Fibroblast of skin of left quadriceps (primary cell): ENCODE measurements around the gene CENPB.
"Not testable (repeated sequence)": the region's sequence is repeated elsewhere in the genome, so short reads cannot be mapped to it uniquely, and the experiment has no call there.

Source experiments
- DNase-seq, 2 experiments: peaks; one replicate each; pipeline ENCODE4 v3.0.0-alpha.2; 2013; ENCODE audit warnings: low read depth in 2 of 2

CENPB gene

DNA sequence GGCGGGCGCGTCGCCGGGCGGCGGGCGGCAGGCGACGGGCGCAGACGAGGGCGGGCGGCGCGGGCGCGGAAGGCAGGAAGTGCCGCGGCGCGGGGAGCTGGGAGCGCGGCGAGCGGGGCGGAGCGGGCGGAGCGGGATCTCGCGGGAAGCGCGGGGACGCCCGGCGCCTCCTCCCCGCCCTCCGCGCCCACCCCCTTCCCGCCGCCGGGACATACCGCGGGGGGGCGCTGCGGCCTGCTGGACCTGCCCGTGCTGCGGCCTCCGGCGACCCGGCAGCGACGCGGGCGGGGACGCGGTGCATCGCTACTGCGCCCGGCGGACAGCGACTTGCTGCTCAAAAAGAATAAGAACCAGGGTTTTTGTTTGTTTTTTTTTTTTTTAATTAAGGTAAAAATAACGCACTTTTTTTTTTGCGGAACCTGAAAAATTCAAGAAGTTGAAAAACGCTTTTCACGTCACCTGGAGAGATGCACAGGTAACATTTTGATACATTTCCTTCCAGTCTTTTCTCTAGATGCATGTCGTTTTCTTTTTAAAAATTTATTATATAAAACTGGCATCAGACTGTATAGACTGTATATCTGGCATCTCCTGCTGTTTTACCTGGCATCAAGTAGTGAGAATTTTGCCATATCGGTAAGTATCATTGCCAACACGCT, at the start of gene CENPB:
Gene CENPB (minus strand): TSS at position 76 of the 659 bp plus-strand sequence. CDS start 257 bp downstream, outside the sequence.
- peak; percentile 62 to 64 for DNase-seq

- no peak for DNase-seq
These were observed 49.6 kb upstream of the CENPB start for GRCh38 chr20:3836132-3836531.

- not testable (repeated sequence) for DNase-seq
These were observed 43.4 kb upstream of the CENPB start for GRCh38 chr20:3829891-3830290.

DNA sequence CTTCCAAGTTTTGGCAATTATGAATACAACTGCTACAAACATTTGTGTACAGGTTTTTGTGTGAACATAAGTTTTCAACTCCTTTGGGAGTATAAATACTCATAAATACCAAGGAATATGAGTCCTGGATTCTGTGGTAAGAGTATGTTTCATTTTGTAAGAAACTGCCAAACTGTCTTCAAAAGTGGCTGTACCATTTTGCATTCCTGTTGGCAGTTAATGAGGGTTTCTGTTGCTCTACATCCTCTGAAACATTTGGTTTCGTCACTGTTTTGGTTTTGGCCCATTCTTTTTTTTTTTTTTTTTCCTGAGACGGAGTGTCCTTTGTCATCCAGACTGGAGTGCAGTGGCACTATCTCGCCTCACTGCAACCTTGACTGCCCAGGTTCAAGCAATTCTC, 42.3 kb upstream of the CENPB start:
- no peak for DNase-seq

DNA sequence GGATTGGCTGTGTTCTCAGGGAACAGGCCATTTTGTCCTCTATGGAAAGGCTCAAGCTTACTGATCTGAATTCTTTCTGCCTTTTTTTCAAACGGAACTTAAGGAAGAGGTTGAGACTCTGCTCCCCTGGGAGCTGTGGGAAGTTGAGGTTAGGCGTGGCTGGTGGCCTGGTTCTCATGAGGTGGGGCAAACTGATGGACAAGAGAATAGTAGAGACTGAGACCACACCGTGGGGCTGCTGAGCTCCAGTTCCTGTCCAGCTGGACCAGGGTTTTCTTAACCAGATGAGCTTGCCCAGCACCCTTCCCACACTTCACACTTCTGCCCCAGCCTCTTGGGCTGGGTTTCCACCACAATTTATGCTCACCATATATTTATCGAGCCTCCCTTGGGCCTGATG, 39.9 kb upstream of the CENPB start:
- no peak for DNase-seq

GRCh38 chr20:3825526-3825925, 39.0 kb upstream of the CENPB start:
- DNase-seq = no peak

DNA sequence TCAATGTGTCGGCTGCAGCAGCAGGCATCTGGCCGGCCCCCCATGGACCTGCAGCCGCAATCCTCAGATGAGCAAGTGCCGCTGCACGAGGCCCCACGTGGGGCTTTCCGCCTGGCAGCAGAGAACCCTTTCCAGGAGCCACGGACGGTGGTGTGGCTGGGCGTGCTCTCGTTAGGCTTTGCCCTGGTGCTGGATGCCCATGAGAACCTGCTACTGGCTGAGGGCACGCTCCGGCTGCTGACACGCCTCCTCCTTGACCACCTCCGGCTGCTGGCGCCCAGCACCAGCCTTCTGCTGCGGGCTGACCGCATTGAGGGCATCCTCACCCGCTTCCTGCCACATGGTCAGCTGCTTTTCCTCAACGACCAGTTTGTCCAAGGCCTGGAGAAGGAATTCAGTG, 37.3 kb upstream of the CENPB start:
- no peak for DNase-seq

GRCh38 chr20:3821996-3822395, 35.5 kb upstream of the CENPB start:
- DNase-seq = no peak

DNA sequence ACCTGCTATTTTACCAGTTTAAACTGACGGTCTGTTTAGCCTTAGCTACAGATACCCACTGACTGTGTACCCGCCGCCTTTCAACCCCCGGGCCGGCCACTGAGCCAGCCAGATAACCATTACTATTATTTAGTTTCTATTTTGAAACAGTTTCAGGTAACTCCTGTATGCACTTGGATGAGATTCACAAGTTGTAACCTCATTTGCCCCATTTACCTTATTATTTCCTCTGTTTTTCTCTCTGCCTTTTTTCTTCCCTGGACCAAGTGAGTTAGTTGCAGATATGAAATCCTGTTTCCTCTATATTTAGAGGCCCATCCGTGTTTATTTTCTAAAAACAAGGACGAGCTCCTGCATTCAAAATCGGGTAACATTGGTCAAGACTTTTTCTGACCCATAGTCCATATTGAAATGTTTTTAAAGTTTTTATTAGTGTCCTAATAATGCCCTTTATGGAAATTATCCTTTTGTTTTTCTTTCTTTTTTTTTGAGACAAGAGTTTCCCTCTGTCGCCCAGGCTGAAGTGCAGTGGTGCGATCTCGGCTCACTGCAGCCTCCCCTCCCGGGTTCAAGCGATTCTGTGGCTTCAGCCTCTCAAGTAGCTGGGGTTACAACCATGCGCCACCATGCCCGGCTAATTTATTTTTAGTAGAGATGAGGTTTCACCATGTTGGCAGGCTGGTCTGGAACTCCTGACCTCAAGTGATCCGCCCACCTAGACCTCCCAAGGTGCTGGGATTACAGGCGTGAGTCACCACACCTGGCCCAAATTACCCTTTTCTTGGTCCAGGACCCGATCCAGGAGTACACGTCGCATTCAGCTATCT, 34.6 kb upstream of the CENPB start:
- no peak for DNase-seq

DNA sequence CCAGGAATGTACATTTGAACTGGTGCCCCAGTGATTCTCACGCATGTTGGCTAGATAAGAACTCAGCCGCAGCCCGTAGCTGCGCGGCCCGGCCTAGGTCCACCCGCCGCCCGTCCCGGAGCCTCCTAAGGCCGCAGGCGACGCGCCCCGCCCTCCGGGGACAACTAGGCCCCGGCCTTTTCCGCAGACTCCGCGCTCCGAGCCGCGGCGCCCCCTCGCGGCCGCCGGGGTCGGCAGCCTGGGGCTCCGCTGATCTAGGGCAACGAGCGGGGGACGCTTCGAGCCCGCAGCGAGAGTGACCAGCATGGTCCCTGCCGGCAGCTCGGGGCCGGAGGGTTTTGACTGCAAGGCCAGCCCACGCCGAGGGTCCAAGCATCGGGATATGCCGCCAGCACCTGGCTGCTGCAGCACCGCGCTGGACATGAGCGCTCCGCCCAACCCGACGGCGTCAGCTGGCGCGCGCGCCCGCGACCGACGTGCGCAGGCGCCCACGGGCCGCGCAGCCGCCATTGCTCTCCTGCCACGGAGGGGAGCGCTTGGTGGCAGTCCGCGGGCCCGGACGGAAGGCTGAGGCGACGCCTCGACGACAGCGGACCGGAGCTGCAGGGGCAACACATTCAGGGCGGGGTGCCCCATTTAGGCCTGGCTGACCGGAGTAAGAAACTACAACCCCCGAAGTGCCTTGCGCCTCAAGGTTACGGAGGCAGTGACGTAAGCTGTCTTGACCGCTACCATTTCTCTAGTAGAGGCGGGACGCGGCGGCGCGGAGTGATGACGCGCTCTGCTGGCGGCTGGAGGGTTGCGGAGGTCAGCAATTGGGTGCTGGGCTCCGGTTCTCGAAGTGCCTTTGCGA, 33.7 kb upstream of the CENPB start, which contains the start of gene AP5S1:
Gene AP5S1 (plus strand): TSS at position 500 of the 853 bp plus-strand sequence. CDS start 1,571 bp downstream, outside the sequence.
- DNase-seq = peak; percentile 88 to 89

GRCh38 chr20:3819411-3820047, 33.0 kb upstream of the CENPB start:
- no peak for DNase-seq

DNA sequence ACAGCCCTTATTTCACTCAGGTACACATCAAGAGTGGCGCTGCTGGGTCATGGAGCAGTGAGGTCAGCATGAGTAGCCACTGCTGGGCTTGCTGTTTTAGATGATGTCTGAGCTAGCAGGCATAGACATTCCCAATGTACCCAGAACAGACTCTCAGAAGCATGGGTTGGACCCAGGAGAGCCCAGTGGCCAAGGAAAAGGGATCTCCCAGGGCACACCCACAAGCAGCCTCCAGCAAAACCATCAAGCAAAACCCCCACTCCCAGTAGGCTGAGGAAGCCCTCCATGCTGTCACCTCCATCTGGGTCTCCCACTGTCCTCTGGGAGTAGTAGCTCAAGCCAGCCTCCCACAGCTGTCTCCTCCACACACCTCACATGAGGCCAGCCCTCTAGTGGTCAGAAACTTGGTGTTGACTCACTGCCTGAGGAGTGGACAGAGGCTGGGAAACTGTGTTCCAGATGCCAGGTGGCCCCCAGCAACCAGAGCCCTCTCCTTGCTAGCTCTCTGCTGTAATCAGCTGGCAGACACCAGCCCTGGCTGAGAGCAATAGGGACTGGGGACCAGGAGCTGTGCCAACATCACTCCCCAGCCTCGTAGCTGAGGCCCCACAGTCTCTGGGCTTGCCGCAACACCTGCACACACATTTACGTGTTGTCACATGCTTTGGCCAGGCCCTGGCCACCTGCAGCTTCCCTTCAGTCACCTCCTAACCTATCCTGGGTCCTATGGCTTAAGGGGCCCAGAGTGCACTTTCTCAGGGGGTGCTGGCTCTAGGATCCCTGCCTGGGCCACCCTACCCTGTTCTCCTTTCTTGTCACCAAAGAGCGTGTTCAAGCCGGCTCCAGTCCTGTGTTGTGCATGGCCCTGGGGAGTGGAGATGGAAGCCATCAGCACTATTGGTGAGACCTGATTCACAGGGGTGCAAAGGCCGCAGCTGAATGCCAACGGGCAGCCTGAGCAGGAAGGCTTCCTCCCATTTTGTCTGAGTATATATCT, 31.9 kb upstream of the CENPB start:
- DNase-seq = peak in 1 of 2 experiments; percentile 43

GRCh38 chr20:3815703-3816315, 29.3 kb upstream of the CENPB start:
- no peak for DNase-seq

- DNase-seq = no peak
These were observed 28.5 kb upstream of the CENPB start for GRCh38 chr20:3814928-3815495.

- DNase-seq = no peak
These were observed 27.5 kb upstream of the CENPB start for GRCh38 chr20:3813848-3814581.

- no peak for DNase-seq
These were observed 26.7 kb upstream of the CENPB start for GRCh38 chr20:3812975-3813847.

GRCh38 chr20:3812259-3812681, 25.7 kb upstream of the CENPB start:
- DNase-seq = no peak
